IPS DF 6.9 (cell line): ENCODE results near the gene CLK4.

Experiments
- DNase-seq: peaks from one replicate; pipeline ENCODE4 v3.0.0-alpha.2; 2013; ENCODE audit warnings: low read depth, low spot score
- H3K27ac ChIP-seq: one replicate; pipeline ENCODE4 v1.5.1; 2013; ENCODE audit warnings: low read length, control low read depth
- H3K27me3 ChIP-seq: 2 replicates; pipeline ENCODE4 v1.6.1; 2013; ENCODE audit warnings: mild to moderate bottlenecking, low read length; ENCODE audit not compliant: control insufficient read depth, insufficient read depth
- H3K36me3 ChIP-seq: 2 replicates; pipeline ENCODE4 v1.6.1; 2013; ENCODE audit warnings: low read length; ENCODE audit not compliant: control insufficient read depth, insufficient read depth
- H3K4me1 ChIP-seq: 2 replicates; pipeline ENCODE4 v1.6.1; 2013; ENCODE audit warnings: low read length; ENCODE audit not compliant: control insufficient read depth, insufficient read depth
- H3K4me3 ChIP-seq: 2 replicates; pipeline ENCODE4 v1.5.1; 2013; ENCODE audit warnings: mild to moderate bottlenecking, low read length
- H3K9me3 ChIP-seq: 2 replicates; pipeline ENCODE4 v1.6.1; 2013; ENCODE audit warnings: low read length, inconsistent platforms; ENCODE audit not compliant: control insufficient read depth, insufficient read depth
- WGBS: extraction: QIAGEN DNeasy Blood & Tissue Kit; methylation state at CpG from one replicate; pipeline ENCODE4 v1.1.7; 2013; ENCODE audit warnings: mixed read lengths, missing lambda C conversion rate; ENCODE audit not compliant: insufficient read length, insufficient coverage; 5-methylcytosine and 5-hydroxymethylcytosine counted together

Gene CLK4

GRCh38 chr5:178554311-178554710, 72.5 kb downstream of the CLK4 start:
- Histone ChIP-seq H3K4me1 (peaks cover 2% of the 10 kb centered on the region), H3K27me3 (no peaks in the 10 kb centered on the region), H3K4me3 (no peak overlapping the region), H3K36me3 (no peaks in the 10 kb centered on the region), H3K27ac (no peak overlapping the region), H3K9me3 (no peaks in the 10 kb centered on the region)
- no peak for DNase-seq
- no CpG with 5 or more reads among the region's 11 CpGs for WGBS

DNA sequence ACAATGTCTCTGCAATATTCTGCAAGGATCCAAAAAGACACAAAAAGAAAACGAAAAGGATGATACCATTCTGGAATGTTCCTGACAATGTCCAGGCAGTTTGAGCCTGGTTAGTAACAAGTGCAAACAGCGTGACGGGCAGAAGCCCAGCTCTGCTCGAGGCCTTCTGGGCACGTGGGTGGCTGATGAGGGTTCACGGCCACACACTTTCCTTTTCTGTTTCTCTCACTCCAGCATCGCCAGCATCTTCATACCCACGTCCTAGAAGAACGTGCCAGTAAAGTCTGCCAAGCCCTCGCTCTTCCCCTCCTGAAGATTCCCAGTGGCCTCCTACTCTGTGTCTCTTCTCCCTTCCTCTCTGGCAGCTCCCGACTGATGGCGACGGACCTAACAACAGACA, 73.3 kb downstream of the CLK4 start:
- Histone ChIP-seq H3K36me3 (no peaks in the 10 kb centered on the region), H3K27ac (no peak overlapping the region), H3K9me3 (no peaks in the 10 kb centered on the region), H3K27me3 (no peaks in the 10 kb centered on the region), H3K4me1 (peaks cover 2% of the 10 kb centered on the region), H3K4me3 (no peak overlapping the region)
- WGBS, result no CpG with 5 or more reads among the region's 13 CpGs
- no peak for DNase-seq
